HG03457 (cell line): ENCODE measurements around the gene TMC1.
"Not testable (repeated sequence)": the region's sequence is repeated elsewhere in the genome, so short reads cannot be mapped to it uniquely, and the experiment has no call there.

Experiments
- ATAC-seq: cut with Tn5 transposase; IDR thresholded peaks from one replicate; pipeline ENCODE4 v1.9.1; 2021; ENCODE audit warnings: moderate number of reproducible peaks; ENCODE audit not compliant: unreplicated experiment

Gene TMC1

DNA sequence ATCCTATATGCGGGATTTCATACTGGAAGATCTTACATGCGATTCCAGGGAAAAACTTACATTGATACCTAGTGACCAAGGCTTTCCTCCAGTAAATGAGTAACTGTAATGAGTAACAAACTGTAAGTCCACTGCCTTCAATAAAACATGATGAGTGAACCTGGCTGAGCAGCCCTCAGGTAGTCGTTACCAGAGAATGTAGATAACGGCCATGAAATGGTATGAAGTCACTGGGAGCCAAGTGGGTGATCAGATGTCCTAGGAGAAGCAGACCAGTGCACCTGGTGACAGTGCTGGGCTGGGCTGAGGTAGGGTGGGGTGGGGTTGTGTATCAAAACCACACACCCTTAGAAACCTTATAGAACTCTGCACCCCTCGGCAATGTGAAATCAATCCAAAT, 227.9 kb downstream of the TMC1 start:
- ATAC-seq = no peak

DNA sequence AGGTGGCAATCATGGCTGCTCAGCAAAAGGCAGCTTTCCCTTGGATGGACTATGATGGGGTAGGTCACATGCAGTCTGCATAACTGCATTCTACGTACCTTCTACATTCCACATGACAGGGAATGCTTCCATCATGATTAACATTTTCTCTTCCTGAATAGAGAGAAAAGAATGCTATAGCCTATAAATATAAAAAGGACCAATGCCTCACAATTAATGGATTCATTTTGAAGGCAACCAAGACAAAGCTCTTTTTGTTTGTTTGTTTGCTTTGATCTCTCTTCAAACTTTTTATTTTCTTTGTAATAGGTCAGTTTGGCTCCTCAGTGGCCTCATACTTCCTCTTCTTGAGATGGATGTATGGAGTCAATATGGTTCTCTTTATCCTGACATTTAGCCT, 230.1 kb downstream of the TMC1 start:
- ATAC-seq = no peak

DNA sequence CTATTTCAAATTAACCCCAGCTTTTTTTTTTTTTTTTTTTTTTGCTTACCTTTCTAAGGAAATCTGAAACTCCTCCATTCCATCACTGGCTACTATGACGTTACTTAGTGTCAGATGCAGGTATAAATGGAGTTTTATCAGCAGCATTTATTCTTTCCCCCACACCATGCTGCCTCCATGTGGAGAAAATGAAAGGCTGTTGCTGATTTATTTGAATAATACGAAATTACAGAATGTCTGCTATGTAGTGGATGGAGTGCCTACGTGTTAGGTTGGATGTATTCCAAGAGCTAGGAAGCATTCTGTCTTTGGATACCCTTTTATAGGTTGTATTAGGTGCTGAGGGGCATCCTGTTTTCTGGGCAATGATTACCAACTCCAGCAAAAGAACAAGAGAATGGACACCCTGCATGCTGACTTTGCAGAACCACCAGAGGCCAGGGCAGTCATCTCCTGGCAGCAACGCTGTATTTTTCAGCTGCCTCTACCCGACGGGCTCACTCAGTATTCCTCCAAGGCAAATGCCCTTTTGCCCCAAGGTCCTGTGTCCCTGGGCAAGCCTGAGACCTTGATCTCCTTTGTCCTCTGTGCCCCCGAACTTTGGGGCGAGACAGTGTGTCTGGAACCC, 232.0 kb downstream of the TMC1 start:
- no peak for ATAC-seq

DNA sequence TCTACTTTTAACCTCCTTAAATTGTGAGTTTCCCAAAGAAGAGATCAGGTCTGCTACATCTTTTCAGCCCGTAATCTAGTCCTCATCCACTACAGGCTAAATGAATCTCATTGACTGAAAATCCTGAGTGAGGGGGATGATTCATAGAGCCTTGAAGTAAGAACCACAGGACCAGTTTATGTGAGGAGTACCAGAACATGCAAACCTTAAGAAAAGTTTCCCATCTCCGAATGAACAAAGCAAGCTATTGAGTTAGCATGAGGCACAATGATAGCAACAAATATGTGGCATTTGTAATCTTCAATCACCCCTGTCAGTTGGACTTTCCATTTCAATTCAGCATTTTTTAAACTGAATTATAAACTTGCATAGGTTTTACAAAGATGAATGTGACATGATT, 234.4 kb downstream of the TMC1 start:
- no peak for ATAC-seq

DNA sequence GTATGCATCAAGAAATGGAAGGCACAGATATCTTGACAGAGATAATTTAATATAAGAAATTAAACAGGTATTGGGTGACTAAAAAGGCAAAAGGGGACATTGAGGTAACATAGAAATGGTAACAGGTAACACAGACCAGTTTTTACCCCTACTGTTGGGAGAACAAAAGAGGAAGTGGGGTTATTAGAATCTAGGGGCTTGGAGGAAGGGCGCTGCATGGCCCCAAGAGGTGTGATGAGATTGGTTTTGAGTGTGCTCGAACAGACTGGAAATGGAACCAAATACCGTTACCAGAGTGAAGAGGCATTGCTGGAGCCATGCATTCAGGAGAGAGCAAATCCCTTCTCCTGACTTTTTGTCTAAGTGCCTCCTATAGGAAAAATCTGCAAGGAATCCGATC, 237.5 kb downstream of the TMC1 start:
- no peak for ATAC-seq

DNA sequence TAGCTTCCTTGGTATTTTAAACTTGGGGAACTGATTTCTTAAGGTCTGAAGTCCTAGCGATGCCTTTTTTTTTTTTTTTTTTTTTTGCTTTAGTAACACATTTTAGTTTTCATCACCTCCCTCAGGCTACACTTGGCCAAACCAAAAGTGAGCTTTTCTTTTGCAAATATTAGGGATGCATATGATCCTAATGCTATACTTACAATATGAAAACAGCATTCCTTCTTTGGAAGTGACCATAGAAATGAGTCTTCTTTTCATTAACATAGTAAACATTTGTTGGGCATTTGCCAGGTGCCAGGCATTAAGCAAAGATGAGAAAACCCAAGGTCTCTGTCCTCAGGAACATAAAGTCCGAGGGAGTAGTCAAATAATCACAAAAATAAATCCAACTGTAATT, 241.6 kb downstream of the TMC1 start:
- ATAC-seq = no peak

DNA sequence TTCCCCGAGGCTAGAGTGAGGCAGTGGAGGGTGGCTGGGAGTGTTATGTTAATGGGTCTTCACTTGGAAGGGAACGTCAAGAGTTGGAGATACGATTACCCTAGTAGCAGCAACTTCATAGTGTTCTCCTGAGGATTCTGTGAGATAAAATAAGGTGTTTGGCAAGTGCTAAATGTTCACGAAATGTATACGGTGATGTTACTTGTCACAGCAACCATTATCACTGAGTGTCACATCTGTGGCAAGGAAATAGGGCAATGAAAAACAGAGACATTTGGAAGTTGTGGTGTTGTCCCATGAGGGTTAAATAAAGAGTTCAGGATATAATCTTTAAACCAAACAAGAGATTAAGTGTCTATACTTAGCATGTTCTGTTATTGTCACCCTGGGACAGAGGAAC, 248.1 kb downstream of the TMC1 start:
- no peak for ATAC-seq

DNA sequence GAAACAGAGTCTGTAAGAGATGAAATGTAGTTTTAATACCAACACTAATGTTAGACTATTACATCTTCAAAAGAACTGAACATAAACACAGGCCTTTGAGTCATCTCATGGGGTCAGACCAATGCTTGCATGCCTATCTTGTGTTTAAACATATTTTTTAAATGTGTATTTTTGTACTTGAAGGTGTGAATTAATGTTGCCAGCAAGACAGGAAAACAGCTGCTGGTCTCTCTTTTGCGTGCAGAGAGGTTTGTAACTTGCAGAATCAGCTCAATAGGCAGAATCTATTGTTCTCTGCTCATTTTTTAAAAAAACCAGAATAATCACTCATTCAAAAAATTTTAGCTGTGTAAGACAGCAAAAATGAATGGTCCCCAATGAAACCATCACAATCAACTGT, 251.3 kb downstream of the TMC1 start:
- no peak for ATAC-seq

DNA sequence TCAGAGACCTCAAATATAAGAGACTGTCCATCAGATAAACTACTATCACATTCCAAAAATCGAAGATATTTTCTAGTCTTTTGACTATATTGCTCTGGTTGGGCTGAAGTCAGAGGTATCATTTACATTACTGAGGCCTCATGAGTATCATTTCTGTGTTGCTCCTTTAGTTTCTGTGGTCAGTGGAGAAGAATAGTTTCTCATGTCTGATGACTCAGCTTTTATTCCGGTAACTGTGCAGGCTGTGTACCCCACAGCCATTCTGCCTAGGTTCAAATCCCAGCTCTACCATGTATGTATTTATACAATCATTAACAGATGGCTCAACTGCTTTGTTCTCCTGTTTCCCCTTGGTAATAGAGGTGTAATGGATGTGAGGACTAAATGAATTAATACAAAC, 252.2 kb downstream of the TMC1 start:
- ATAC-seq = no peak

DNA sequence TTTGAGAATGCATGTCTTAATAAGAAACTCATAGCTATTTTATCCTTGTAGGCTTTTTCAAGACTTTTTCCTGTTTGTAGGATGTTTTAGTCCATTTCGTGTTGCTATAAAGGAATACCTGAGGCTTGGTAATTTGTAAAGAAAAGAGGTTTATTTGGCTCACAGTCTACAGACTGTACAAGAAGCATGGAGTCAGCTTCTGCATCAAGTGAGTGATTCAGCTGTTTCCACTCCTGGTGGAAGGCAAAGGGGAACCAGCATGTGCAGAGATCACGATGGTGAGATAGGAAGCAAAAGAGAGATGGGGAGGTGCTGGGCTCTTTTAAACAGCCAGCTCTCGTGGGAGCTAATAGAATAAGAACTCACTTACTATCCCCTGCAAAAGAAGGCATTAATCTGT, 254.2 kb downstream of the TMC1 start:
- ATAC-seq = no peak

DNA sequence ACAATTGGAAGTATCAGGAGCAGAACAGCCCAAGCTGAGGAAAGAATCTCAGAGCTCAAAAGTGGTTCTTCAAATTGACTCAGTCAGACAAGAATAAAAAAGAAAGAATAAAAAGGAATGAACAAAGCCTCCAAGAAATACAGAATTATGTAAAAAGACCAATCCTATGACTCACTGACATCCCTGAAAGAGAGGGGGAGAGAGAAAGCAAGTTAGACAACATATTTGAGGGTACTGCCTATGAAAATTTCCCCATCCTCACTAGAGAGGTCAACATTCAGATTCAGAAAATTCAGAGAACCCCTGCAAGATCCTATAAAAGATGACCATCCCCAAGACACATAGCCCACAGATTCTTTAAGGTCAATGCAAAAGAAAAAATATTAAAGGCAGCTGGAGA, 258.2 kb downstream of the TMC1 start:
- no peak for ATAC-seq

DNA sequence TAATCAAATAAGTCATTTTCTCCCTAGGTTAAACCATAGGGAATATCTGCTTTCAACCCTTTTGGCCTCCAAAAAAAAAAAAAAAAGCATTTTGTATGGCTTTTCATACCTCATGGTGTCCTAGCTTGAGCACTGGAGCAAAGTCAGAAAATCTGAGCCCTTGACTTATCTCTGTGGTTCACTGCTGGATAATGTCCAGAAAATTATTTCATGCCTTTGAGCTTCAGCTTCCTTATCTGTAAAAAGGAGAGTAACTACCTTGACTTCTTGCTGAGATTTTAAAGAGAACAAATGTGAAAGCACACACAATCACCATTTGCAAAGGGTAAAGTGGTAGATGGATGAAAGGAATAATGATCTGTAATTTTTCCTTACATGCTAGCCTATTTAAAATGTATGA, 265.5 kb downstream of the TMC1 start:
- ATAC-seq = no peak

DNA sequence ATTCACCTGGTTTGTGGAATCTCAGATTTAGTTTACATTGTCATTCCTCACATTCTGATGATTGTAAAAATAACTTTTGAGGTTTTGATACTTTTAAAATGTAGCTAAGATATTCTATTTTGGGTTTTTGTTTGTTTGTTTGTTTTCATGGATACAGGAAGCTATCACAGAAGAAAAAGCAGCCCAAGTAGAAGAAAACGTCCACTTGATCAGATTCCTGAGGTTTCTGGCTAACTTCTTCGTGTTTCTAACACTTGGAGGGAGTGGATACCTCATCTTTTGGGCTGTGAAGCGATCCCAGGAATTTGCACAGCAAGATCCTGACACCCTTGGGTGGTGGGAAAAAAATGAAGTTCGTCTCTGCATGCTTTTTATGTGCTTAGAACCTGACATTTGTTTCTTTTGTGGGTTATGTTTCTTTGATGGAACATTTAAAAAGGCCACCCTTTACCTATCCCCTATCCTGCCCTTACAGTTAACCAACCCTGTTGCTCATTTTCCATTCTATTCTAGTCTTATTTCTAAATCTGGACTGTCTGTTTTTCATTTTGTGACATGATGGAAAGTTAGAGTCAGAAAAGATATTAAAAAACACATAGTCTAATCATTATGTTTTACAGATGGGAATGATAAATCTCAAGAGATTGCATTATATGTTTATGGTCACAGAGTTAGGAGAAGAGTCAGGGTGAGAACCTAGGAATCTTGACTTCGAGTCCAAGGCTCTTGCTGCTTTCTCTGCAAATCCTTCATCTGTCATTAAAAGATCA, 267.7 kb downstream of the TMC1 start:
- ATAC-seq = no peak

DNA sequence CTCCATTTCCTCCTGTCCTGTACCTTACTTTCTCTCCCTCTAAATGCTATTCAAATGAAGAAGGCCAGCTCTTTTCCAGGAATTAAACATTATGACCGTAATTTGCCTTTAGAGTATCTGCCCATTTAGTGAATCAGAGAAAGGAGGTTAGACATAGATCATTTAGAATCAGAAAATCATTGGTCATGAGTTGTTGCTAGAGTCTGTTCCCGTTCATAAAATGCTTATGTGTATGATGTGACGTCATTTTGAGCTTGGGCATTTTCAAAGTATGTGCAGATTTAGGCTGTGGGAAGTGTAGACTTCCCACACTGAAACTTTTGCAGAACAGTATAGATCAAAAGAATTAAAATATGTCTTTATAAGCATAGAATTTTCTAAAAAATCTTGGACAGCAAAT, 268.5 kb downstream of the TMC1 start:
- no peak for ATAC-seq

DNA sequence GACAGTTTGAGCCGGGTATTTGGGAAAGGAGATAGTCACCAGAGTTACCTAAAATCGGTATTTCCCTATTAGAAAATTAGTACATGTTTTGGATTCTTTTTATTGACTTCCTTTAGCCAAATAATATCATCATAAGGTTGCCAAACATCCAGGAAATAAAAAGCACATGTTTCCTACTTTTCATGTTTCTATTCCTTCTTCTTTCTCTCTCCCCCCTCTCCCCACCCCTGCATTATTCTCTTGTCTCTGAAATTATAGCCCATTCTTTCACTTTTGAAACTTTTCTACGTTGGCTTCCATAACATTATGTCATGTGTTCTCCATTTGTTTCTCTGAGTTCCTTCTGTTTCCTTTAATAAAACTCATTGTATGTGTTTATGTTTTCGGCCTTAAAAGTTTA, 269.6 kb downstream of the TMC1 start:
- ATAC-seq = no peak

DNA sequence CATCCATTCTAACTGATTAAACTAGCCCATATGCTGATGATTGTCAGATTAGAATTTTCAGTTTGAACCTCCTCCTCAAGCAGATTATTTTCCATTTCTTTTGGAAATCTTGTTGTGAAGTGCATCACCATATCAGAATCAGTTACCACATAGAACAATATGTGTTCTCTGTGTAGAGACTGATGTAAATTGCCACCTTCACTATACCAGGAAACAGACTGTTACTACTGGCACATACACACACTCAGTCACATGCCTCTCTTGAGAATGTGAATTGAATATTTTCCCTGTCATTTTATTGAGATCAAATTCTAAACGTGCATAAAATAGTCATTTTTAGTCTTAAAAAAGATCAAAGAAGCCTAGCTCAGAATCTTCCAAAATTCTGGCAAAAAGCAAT, 270.0 kb downstream of the TMC1 start:
- no peak for ATAC-seq

DNA sequence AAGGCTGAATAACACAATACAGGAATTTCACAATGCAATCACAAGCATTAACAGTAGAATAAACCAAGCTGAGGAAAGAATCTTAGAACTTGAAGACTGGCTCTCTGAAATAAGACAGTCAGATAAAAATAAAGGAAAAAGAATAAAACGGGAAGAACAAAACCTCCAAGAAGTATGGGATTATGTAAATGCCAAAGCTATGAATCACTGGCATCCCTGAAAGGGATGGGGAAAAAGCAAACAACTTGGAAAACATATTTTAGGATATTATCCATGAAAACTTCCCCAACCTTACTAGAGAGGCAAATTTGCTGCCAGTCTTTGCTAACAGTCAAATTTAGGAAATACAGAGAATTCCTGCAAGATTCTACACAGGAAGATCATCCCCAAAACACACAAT, 273.5 kb downstream of the TMC1 start:
- ATAC-seq = no peak

DNA sequence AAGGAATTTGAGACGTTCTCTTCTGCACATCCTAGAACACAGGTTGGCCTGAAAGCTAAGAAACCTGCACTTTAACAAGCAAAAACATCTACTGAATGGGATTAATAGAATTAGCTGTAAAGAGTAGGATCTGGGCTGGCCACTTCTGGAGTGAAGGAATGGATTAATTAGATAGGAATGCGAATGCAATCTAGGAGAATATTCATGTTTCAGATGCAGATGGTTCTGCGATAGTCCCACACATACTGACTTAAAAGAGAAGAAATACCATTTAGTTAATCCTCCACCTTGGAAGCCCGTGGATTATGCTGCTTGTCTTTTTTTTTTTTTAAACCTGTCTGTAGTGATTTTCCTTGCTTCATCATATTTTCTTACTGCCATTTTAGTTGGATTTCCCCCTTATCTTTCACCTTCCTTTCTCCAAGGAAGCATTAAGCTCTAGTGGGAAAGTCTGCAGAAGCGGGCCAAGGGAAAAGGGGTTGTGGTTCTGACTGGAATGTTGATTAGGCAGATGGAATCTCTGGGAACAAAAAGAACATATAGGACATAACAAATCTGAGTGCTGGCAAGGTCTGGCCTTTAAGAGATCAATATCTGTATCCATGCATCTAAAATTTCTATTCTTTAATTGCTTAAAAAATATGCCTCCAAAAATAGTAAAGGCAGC, 279.1 kb downstream of the TMC1 start:
- no peak for ATAC-seq

DNA sequence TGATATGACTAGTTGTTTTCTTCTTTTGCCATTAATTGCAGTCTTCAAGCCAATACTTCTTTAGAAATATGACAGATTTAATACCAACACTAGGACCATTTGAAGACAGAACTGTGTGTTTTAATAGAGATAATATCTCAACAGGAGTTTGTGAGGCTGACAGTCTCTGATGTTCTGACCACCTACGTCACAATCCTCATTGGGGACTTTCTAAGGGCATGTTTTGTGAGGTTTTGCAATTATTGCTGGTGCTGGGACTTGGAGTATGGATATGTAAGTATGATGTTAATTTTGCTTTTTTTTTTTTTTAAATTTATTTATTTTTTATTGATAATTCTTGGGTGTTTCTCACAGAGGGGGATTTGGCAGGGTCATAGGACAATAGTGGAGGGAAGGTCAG, 283.8 kb downstream of the TMC1 start:
- ATAC-seq = no peak

DNA sequence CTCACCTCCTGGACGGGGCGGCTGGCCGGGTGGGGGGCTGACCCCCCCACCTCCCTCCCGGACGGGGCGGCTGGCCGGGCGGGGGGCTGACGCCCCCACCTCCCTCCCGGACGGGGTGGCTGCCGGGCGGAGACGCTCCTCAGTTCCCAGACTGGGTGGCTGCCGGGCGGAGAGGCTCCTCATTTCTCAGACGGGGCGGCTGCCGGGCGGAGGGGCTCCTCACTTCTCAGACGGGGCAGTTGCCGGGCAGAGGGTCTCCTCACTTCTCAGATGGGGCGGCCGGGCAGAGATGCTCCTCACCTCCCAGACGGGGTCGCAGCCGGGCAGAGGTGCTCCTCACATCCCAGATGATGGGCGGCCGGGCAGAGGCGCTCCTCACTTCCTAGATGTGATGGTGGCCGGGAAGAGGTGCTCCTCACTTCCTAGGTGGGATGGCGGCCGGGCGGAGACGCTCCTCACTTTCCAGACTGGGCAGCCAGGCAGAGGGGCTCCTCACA, 285.0 kb downstream of the TMC1 start:
- ATAC-seq = not testable (repeated sequence)

DNA sequence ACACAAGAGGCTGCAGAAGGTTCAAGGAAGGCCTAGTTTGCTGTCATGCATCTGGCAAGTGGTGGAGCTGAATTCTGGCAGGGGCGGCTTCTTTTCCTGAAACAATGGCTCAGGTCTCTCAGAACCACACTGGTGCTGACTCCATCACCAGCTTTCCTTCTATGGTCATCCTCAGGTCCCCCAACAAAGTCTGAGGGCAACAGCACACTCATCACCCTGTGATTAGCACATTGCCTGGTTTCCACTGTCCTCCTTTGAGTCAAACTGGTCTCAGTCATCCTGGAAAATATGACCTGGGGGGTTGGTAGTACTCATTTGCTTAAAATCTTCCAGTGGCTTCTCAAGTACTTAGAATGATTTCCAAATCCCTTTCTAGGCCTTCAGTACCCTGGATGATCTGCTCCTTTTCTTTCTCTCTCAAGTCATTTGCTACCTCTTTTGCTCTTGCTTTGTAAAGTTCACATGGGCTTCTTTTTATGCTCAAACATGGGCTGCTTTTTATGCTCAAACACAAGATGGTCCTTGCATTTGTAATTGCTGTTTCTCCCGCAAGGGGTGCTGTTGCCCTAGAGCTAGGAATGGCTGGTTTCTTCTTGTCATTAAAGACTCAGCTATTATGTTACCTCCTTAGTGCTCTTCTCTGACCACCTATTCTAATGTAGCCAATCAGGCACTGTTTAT, 286.5 kb downstream of the TMC1 start:
- ATAC-seq = no peak

DNA sequence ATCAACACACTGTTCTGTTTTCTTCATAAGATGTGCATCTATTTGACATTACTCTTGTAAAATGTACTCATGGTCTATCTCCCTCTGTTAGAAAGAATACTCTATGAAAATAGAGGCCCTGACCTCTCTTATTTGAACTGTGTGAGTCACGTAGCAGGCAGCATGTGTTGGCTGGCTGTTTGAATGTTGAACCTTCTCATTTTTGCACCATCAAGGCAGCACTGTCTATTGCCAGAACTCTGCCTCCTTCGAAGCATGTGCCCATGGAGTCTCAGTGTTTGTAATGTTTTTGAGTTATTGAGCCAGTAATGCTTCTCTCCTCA, 287.0 kb downstream of the TMC1 start:
- ATAC-seq = no peak
